HG03066 (cell line): ENCODE results near the gene KRTAP10-4.
"Not testable (repeated sequence)": the region's sequence is repeated elsewhere in the genome, so short reads cannot be mapped to it uniquely, and the experiment has no call there.

Source experiments
- ATAC-seq: cut with Tn5 transposase; IDR thresholded peaks from one replicate; pipeline ENCODE4 v1.9.1; 2021; ENCODE audit warnings: low read depth; ENCODE audit not compliant: unreplicated experiment

The KRTAP10-4 gene

GRCh38 chr21:44575307-44576024 lies 1.9 kb downstream of the KRTAP10-4 start:
- no peak for ATAC-seq

GRCh38 chr21:44576025-44576420 lies 2.5 kb downstream of the KRTAP10-4 start:
- ATAC-seq: no peak

GRCh38 chr21:44578371-44579055 lies 5.0 kb downstream of the KRTAP10-4 start:
- ATAC-seq: no peak

- ATAC-seq: no peak
These were observed 5.7 kb downstream of the KRTAP10-4 start for GRCh38 chr21:44579056-44579832.

- ATAC-seq: no peak
These were observed 6.3 kb downstream of the KRTAP10-4 start for GRCh38 chr21:44579833-44580144.

GRCh38 chr21:44580231-44580821 lies 6.8 kb downstream of the KRTAP10-4 start, which contains the start of gene KRTAP10-5:
Gene KRTAP10-5 (minus strand): TSS chr21:44580604. CDS start chr21:44580578, 26 bp downstream.
- not testable (repeated sequence) for ATAC-seq

GRCh38 chr21:44581158-44581557 lies 7.6 kb downstream of the KRTAP10-4 start:
- no peak for ATAC-seq

- ATAC-seq: no peak
These were observed 8.5 kb downstream of the KRTAP10-4 start for GRCh38 chr21:44582055-44582454.

GRCh38 chr21:44583089-44583799 lies 9.7 kb downstream of the KRTAP10-4 start:
- no peak for ATAC-seq

- no peak for ATAC-seq
These were observed 10.2 kb downstream of the KRTAP10-4 start for GRCh38 chr21:44583800-44584147.

- no peak for ATAC-seq
These were observed 12.4 kb downstream of the KRTAP10-4 start for GRCh38 chr21:44585892-44586291.

GRCh38 chr21:44589094-44589493 lies 15.6 kb downstream of the KRTAP10-4 start:
- ATAC-seq: no peak

- ATAC-seq: no peak
These were observed 16.2 kb downstream of the KRTAP10-4 start for GRCh38 chr21:44589586-44590305.

GRCh38 chr21:44590311-44590721 lies 16.8 kb downstream of the KRTAP10-4 start:
- no peak for ATAC-seq

- not testable (repeated sequence) for ATAC-seq
These were observed 17.6 kb downstream of the KRTAP10-4 start for GRCh38 chr21:44590897-44591800.

GRCh38 chr21:44591801-44592130 lies 18.2 kb downstream of the KRTAP10-4 start:
- ATAC-seq: not testable (repeated sequence)

GRCh38 chr21:44592446-44593311 lies 19.1 kb downstream of the KRTAP10-4 start, which contains the start of gene KRTAP10-6:
Gene KRTAP10-6 (minus strand): TSS chr21:44592505. CDS start chr21:44592484, 21 bp downstream.
- no peak for ATAC-seq
